Coronary artery (tissue), 2 donors: ENCODE data around the gene SLC35B3.
"Not testable (repeated sequence)": the region's sequence is repeated elsewhere in the genome, so short reads cannot be mapped to it uniquely, and the experiment has no call there.

ENCODE experiments used
- DNase-seq: peaks from one replicate; pipeline ENCODE4 v3.0.0-alpha.2; 2017; ENCODE audit warnings: low spot score
- H3K27ac ChIP-seq, 2 donors: fragments of 200-600 bp; sonication (generic); one replicate each; pipeline ENCODE4 v1.5.1; 2016 to 2019
- H3K4me3 ChIP-seq: fragments of 200-600 bp; sonication (generic); 2 replicates; pipeline ENCODE4 v1.5.1; 2016; ENCODE audit warnings: mild to moderate bottlenecking, moderate library complexity
- TF ChIP-seq, protein P1 (sequence below): fragments of 200-600 bp; sonication (generic); IDR thresholded peaks from one replicate; pipeline ENCODE4 v1.5.1; 2019; ENCODE audit warnings: antibody characterized with exemption

SLC35B3 gene

DNA sequence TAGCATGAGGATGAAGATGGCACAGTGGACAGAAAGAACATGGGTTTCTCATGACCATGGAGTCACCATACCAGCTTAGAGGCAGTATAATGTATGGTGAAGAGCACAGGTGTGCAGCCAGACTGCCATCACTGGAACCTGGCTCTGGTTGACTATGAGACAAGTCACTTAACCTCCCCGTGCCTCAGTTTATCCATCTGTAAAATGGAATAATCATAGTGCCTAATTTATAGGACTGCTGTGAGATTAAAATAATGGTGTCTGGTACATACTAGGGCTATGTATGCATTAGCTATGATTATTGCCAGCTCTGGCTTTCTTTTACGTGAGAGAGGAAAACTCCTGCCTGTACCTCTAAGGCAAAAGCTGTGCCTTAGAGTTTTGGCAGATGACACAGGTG lies 19.4 kb downstream of the SLC35B3 start:
- TF ChIP-seq, protein P1, sequence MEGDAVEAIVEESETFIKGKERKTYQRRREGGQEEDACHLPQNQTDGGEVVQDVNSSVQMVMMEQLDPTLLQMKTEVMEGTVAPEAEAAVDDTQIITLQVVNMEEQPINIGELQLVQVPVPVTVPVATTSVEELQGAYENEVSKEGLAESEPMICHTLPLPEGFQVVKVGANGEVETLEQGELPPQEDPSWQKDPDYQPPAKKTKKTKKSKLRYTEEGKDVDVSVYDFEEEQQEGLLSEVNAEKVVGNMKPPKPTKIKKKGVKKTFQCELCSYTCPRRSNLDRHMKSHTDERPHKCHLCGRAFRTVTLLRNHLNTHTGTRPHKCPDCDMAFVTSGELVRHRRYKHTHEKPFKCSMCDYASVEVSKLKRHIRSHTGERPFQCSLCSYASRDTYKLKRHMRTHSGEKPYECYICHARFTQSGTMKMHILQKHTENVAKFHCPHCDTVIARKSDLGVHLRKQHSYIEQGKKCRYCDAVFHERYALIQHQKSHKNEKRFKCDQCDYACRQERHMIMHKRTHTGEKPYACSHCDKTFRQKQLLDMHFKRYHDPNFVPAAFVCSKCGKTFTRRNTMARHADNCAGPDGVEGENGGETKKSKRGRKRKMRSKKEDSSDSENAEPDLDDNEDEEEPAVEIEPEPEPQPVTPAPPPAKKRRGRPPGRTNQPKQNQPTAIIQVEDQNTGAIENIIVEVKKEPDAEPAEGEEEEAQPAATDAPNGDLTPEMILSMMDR, result no peak
- no peak overlapping the region for H3K4me3 ChIP-seq

DNA sequence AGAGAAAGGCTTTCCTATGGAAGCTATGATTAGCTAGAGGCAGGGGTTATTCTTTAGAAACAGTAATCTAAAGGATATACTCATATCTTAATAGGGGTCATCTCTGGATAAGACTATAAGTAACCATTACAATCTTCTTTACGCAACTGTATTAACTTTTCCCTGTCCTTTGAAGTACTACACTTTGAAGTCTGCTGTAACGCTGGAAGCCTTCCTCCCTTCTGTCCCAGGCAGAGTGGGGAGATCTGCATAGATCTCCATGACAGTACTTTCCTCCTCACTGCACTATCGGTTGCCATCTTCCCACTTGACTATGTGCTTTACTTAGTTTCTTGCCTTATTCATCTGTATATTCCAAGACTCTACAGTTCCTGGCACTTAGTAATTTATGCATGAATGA lies 20.1 kb downstream of the SLC35B3 start:
- H3K4me3 ChIP-seq, result no peak overlapping the region
- TF ChIP-seq, protein P1, result no peak
- H3K27ac ChIP-seq, result no peak overlapping the region
- DNase-seq, result no peak

More for the DNA sequence above, 19.4 kb downstream of the SLC35B3 start:
- no peak for DNase-seq
- no peak overlapping the region for H3K27ac ChIP-seq

DNA sequence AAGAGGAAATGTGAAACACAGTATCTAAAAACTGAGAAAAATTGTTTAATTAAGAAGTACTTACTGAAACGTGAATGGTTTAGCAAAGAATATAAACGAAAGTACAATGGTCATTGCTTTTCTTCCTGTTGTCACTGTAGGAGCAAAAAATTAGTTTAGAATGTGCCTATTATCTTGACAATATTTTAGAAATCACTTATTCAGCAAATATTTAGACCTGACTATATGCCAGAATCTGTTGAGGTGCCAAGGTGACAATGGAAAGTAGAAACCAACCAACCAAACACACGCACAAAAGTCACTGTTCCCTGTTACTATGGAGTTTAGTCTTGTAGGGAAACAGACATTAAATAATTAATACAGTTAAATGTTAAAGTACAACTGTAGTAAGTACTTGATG lies 20.5 kb downstream of the SLC35B3 start:
- Histone ChIP-seq H3K27ac (no peak overlapping the region), H3K4me3 (no peak overlapping the region)
- DNase-seq, result no peak
- TF ChIP-seq, protein P1, result no peak

DNA sequence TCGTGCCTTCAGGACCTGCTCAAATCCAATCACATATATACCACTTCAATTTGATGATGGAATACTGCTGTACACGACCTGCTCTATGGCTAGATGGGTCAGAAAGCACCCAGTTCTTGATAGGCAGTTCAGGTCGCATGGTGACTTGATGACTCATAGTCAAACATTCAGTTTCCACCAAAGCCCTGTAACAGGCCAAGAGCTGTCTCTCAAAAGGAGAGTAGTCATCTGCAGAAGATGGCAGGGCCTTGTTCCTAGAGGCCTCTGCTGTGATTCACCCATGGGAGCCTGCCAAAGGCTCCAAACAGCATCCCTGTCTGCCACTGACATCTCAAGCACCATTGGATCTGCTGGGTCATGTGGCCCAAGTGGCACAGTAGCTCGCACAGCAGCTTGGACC lies 29.4 kb downstream of the SLC35B3 start:
- not testable (repeated sequence) for H3K27ac ChIP-seq, H3K4me3 ChIP-seq, DNase-seq

DNA sequence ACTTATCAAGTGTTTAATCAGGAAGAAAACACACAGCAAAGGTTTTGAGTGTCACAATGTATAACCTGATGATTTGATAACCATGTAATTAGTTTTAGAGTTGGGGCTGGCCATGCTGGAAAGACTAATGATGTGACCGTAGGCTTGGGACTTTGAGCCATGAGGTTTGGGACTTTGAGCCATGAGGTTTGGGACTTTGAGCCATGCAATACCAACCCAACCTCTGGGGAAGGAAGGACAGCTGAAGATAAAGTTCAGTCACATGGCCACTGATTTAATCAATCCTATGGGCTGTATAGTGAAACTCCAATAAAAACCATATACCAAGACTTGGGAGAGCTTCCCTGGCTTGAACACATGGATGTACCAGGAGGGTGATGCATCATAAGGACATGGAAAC lies 32.8 kb downstream of the SLC35B3 start:
- Histone ChIP-seq H3K27ac (no peak overlapping the region), H3K4me3 (no peak overlapping the region)
- TF ChIP-seq, protein P1, result no peak
- no peak for DNase-seq

DNA sequence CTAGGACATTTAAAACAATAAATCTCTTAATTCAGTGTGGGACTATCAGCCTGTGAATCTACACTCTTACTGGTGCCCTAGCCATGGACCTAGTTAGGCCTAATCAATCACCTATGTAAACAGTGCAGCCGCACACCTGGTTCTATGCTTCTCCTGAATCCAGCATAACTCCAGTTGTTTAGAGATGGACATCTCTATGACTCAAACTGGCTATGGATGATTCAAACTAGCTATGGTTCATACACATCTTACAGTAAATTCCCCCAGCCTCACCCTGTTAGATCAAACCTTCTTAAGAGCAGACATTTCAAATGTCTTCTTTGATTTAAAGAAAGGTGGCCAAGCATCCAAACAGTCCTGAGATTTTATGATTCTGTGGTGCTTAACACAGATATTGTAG lies 34.7 kb downstream of the SLC35B3 start:
- no peak overlapping the region for H3K4me3 ChIP-seq
- H3K27ac ChIP-seq, result no peak overlapping the region
- no peak for DNase-seq
- TF ChIP-seq, protein P1, result no peak

DNA sequence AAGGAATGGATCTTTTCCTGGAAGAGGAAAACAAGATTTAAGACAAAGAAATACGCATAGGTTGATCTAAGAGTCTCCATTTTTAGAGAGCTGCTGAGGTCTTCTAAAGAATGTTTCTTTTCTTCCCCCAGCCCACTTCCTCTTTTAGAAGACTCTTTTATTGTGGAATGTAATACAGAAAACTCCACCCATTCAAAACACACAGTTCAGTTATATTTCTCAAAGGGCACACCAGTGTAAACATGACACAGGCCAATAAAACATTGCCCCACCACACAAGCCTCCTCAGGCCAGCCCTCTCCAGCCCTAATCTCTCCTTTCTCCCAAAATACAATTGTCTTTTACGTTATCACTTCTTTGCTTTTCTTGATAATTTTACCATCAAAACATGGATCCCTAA lies 42.8 kb downstream of the SLC35B3 start:
- TF ChIP-seq, protein P1, result no peak
- DNase-seq, result no peak
- Histone ChIP-seq H3K27ac (no peak overlapping the region), H3K4me3 (no peak overlapping the region)

DNA sequence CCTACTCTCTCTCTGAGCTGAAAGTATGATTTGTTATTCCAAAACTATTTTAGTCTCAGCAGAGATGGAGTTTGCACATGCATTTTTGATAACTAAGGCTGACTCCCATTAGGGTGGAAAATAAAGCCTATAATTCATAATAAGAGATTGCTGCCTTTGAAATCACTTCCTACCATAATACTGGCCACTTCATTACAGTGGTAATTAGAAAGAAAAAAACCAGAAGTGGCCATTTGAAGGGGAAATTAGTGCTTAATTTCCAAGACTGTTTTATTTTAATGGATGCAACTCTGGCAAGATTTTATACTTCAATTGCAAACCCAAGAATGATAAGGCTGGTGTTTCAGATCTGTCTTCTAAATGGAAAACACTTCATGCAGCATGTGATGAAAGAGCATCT lies 43.4 kb downstream of the SLC35B3 start:
- Histone ChIP-seq H3K4me3 (no peak overlapping the region), H3K27ac (no peak overlapping the region)
- DNase-seq, result no peak
- TF ChIP-seq, protein P1, result no peak
